Liver (tissue), 9 donors: ENCODE data around the gene RNU6-9. TPM values are rescaled to one million over a fixed set of nuclear protein-coding genes. Genes with fewer than 3 reads are reported as not detected.

Source experiments
- DNase-seq: peaks from one replicate; pipeline ENCODE4 v3.0.0-alpha.2; 2017; ENCODE audit warnings: low spot score
- H3K27ac ChIP-seq, 2 donors: one replicate each; pipeline ENCODE4 v1.7.0; 2013; ENCODE audit warnings: inconsistent platforms in 2 of 2, low read length in 2 of 2, control low read depth in 1 of 2, low read depth in 1 of 2, mild to moderate bottlenecking in 1 of 2
- H3K27me3 ChIP-seq, 4 donors: one replicate each; pipeline versions ENCODE4 v1.6.1 to v1.7.0; 2013; ENCODE audit warnings: low read length in 3 of 4, inconsistent platforms in 1 of 4, mild to moderate bottlenecking in 1 of 4, moderate library complexity in 1 of 4; ENCODE audit not compliant: control insufficient read depth in 4 of 4, insufficient read depth in 4 of 4
- H3K36me3 ChIP-seq, 4 donors: one replicate each; pipeline versions ENCODE4 v1.6.1 to v1.7.0; 2013; ENCODE audit warnings: low read length in 3 of 4, mild to moderate bottlenecking in 3 of 4, low read depth in 1 of 4, moderate library complexity in 1 of 4; ENCODE audit not compliant: control insufficient read depth in 4 of 4, insufficient read depth in 3 of 4
- H3K4me1 ChIP-seq, 4 donors: one replicate each; pipeline versions ENCODE4 v1.6.1 to v1.7.0; 2013; ENCODE audit warnings: low read length in 3 of 4, mild to moderate bottlenecking in 3 of 4, moderate library complexity in 1 of 4; ENCODE audit not compliant: control insufficient read depth in 4 of 4, insufficient read depth in 4 of 4
- H3K4me3 ChIP-seq, 3 donors: one replicate each; pipeline versions ENCODE4 v1.6.1 to v1.7.0; 2013; ENCODE audit warnings: low read length in 3 of 3, control low read depth in 1 of 3, low read depth in 1 of 3, mild to moderate bottlenecking in 1 of 3
- H3K9ac ChIP-seq, 2 donors: one replicate each; pipeline ENCODE4 v1.7.0; 2013; ENCODE audit warnings: low read length in 2 of 2, mild to moderate bottlenecking in 2 of 2, moderate library complexity in 2 of 2, control low read depth in 1 of 2, low read depth in 1 of 2
- H3K9me3 ChIP-seq, 4 donors: one replicate each; pipeline versions ENCODE4 v1.6.1 to v1.7.0; 2013; ENCODE audit warnings: low read length in 3 of 4; ENCODE audit not compliant: control insufficient read depth in 4 of 4
- CTCF ChIP-seq: fragments of 150-350 bp; IDR thresholded peaks from 2 replicates; pipeline ENCODE4 v1.5.1; 2017; ENCODE audit warnings: improper control_type of control experiment, low read depth, low read length; ENCODE audit not compliant: missing input control
- EGR1 ChIP-seq, 2 donors: IDR thresholded peaks; 2 replicates each; pipeline ENCODE4 v1.6.1; 2016 to 2018; ENCODE audit warnings: antibody characterized with exemption in 2 of 2, low read depth in 2 of 2
- FOXA2 ChIP-seq: IDR thresholded peaks from 2 replicates; pipeline ENCODE4 v1.6.1; 2016; ENCODE audit warnings: antibody characterized with exemption
- REST ChIP-seq: IDR thresholded peaks from 2 replicates; pipeline ENCODE4 v1.6.1; 2016; ENCODE audit warnings: antibody characterized with exemption, mild to moderate bottlenecking
- WGBS: extraction: QIAGEN DNeasy Blood & Tissue Kit; methylation state at CpG from one replicate; pipeline ENCODE4 v1.1.7; 2013; 5-methylcytosine and 5-hydroxymethylcytosine counted together
- polyA plus RNA-seq, 2 donors: library from polyadenylated mRNA; stranded (reverse) in 1 of 2; unstranded in 1 of 2; fragments of 200-250 nt in 1 of 2; fragments of >200 nt in 1 of 2; fragmentation: Nextera tagmentation in 1 of 2; extraction: Ambion mirVana in 1 of 2; gene quantifications; one replicate each; pipeline versions ENCODE4 v1.2.1 to v1.2.3, GENCODE V29; 2013 to 2015
- total RNA-seq, 2 donors: library from RNA; depleted of rRNA; stranded (reverse); fragments of >200 nt; gene quantifications; one replicate each; pipeline ENCODE4 v1.2.3, GENCODE V29; 2014
- donor health status: healthy.
- donor health status: healthy.
- donor health status: healthy.
- donor health status: healthy.
- donor health status: healthy.

RNU6-9 gene
- total and polyA plus RNA-seq, 4 donors = not detected

DNA sequence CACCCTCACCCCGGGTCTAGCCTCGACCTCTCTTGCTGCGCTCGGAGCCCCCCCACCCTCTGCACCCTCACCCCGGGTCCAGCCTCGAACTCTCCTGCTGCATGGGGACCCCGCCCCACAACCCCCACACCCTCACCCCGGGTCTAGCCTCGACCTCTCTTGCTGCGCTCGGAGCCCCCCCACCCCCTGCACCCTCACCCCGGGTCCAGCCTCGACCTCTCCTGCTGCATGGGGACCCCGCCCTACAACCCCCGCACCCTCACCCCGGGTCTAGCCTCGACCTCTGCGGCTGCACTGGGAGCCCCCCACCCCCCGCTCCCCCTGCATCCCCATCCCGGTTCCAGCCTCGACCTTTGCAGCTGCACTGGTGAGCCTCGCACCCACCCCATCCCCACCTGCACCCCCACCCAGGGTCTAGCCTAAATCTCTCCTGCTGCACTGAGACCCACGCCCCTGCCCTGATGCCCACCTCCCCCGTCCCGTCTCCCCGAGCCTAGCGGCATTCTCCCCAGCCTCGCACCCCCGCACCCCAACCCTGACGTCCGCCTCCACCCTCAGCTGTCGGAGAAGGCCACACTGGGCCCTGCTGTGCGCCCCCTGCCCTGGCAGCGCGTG is 32.0 kb upstream of the RNU6-9 start:
- TF ChIP-seq FOXA2 = no peak
- no peak for TF ChIP-seq CTCF
- no peak for TF ChIP-seq EGR1 (IDR thresholded peaks at IDR 0.05; ENCODE audit: low read depth in 2 of 2)
- no peaks in the 10 kb centered on the region for H3K36me3 ChIP-seq
- no peak overlapping the region for H3K9ac ChIP-seq
- no peak overlapping the region for H3K27ac ChIP-seq
- H3K4me1 ChIP-seq = peaks cover 0 to 20% (median 11%) of the 10 kb centered on the region in 4 donors
- 66% methylated on average over 34 of the region's 35 CpGs for WGBS
- no peak for DNase-seq
- H3K9me3 ChIP-seq = peaks cover 0 to 1% (median 0%) of the 10 kb centered on the region in 4 donors
- H3K27me3 ChIP-seq = no peaks in the 10 kb centered on the region
- no peak overlapping the region for H3K4me3 ChIP-seq

DNA sequence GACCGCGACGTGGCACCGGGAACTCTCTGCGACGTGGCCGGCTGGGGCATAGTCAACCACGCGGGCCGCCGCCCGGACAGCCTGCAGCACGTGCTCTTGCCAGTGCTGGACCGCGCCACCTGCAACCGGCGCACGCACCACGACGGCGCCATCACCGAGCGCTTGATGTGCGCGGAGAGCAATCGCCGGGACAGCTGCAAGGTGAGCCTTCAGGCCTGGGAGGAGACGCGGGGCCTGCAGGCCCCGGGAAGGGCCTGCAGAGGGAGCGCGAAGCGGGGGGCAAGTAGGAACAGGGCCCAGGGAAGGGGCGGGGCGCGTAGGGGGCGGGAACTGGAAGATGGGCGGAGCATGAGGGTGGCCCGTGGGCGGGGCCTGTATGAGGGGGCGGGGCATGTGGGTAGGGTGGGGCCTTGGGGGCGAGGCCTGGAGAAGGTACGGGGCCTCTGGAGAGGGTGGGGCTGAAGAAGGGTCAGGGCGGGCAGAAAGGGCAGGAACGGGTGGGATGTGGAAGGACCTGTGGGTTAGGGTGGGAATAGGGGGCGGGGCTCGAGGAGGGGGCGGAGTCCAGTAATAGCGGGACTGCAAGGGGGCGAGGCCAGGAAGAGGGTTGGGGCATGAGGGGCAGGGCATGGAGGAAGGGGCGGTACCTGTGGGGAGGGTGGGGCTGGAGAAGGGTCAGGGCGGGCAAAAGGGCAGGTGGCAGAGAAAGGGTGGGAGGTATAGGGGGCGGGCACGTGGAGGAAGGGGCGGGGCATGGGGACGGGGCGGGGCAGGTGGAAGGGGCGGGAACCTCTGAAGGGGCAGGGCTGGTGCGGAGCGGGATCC is 31.3 kb upstream of the RNU6-9 start:
- DNase-seq = peak; percentile 79
- H3K9me3 ChIP-seq = peaks cover 0 to 1% (median 0%) of the 10 kb centered on the region in 4 donors
- H3K36me3 ChIP-seq = no peaks in the 10 kb centered on the region
- H3K4me1 ChIP-seq = peaks cover 0 to 20% (median 11%) of the 10 kb centered on the region in 4 donors
- no peak overlapping the region for H3K9ac ChIP-seq
- WGBS = 26% methylated on average over 60 of the region's 60 CpGs
- no peak for TF ChIP-seq EGR1 (IDR thresholded peaks at IDR 0.05; ENCODE audit: low read depth in 2 of 2)
- TF ChIP-seq REST = no peak
- no peak overlapping the region for H3K27ac ChIP-seq
- no peak overlapping the region for H3K4me3 ChIP-seq
- H3K27me3 ChIP-seq = no peaks in the 10 kb centered on the region

DNA sequence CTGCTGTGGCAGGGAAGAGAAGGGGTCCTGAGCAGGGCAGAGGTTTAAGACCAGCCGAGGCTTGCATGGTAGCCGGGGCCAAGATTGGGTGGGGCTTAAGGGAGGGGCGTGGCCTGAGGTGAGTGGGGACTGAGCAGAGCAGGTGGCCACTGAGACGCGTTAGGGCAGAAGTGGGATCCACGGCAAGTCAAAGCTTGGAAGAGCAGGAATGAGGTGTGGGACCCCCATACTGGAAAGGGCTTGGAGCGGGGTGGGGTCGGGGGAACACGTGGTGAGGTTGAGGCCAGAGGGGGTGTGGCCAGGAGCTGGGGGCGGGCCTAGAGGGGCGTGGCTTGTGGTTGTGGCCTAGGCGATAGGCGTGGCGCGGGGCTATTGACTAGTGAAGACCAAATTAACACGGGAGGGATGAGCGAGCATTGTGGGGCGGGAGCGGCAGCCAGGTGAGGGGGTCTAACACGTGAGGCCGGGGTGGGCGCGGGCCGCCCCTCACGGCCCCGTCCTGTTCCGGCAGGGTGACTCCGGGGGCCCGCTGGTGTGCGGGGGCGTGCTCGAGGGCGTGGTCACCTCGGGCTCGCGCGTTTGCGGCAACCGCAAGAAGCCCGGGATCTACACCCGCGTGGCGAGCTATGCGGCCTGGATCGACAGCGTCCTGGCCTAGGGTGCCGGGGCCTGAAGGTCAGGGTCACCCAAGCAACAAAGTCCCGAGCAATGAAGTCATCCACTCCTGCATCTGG is 30.5 kb upstream of the RNU6-9 start:
- H3K27me3 ChIP-seq = no peaks in the 10 kb centered on the region
- no peak overlapping the region for H3K4me3 ChIP-seq
- no peak overlapping the region for H3K9ac ChIP-seq
- peaks cover 0 to 5% (median 2%) of the 10 kb centered on the region in 4 donors for H3K36me3 ChIP-seq
- H3K9me3 ChIP-seq = peaks cover 0 to 1% (median 0%) of the 10 kb centered on the region in 4 donors
- peaks cover 0 to 20% (median 11%) of the 10 kb centered on the region in 4 donors for H3K4me1 ChIP-seq
- TF ChIP-seq CTCF = no peak
- no peak overlapping the region for H3K27ac ChIP-seq
- DNase-seq = peak; percentile 83
- 19% methylated on average over 48 of the region's 48 CpGs for WGBS
